ENCODE measurements around the gene CCDC87.

Gene CCDC87

GRCh38 chr11:66570850-66571180 lies 22.0 kb downstream of the CCDC87 start:
- no peak for DNase-seq

- no peak for DNase-seq
Measured at GRCh38 chr11:66570079-66570849, 22.6 kb downstream of the CCDC87 start.

GRCh38 chr11:66569076-66569475 lies 23.8 kb downstream of the CCDC87 start:
- no peak for DNase-seq

- DNase-seq: peak; percentile 73
Measured at GRCh38 chr11:66568124-66568916, 24.5 kb downstream of the CCDC87 start, which contains the start of gene CTSF. Gene CTSF (minus strand): TSS chr11:66568606. CDS start chr11:66568486, 120 bp downstream.

GRCh38 chr11:66567787-66568123 lies 25.1 kb downstream of the CCDC87 start:
- DNase-seq: no peak

GRCh38 chr11:66566221-66566620 lies 26.6 kb downstream of the CCDC87 start:
- DNase-seq: no peak

GRCh38 chr11:66564984-66565383 lies 27.9 kb downstream of the CCDC87 start:
- no peak for DNase-seq

- DNase-seq: no peak
Measured at GRCh38 chr11:66564538-66564937, 28.3 kb downstream of the CCDC87 start.

GRCh38 chr11:66563832-66564231 lies 29.0 kb downstream of the CCDC87 start:
- no peak for DNase-seq

- DNase-seq: no peak
Measured at GRCh38 chr11:66562907-66563583, 29.8 kb downstream of the CCDC87 start.

GRCh38 chr11:66562275-66562674 lies 30.6 kb downstream of the CCDC87 start:
- DNase-seq: no peak

GRCh38 chr11:66561975-66562248 lies 31.0 kb downstream of the CCDC87 start:
- no peak for DNase-seq

GRCh38 chr11:66561178-66561974 lies 31.5 kb downstream of the CCDC87 start:
- no peak for DNase-seq

- no peak for DNase-seq
Measured at GRCh38 chr11:66559866-66560676, 32.8 kb downstream of the CCDC87 start.

- no peak for DNase-seq
Measured at GRCh38 chr11:66559142-66559865, 33.6 kb downstream of the CCDC87 start.

GRCh38 chr11:66557733-66558326 lies 35.0 kb downstream of the CCDC87 start:
- no peak for DNase-seq

GRCh38 chr11:66556086-66556485 lies 36.8 kb downstream of the CCDC87 start:
- no peak for DNase-seq

GRCh38 chr11:66555416-66555815 lies 37.4 kb downstream of the CCDC87 start:
- no peak for DNase-seq

GRCh38 chr11:66554602-66555001 lies 38.3 kb downstream of the CCDC87 start:
- DNase-seq: no peak

- DNase-seq: no peak
Measured at GRCh38 chr11:66550887-66551286, 42.0 kb downstream of the CCDC87 start.

GRCh38 chr11:66549696-66550095 lies 43.2 kb downstream of the CCDC87 start:
- no peak for DNase-seq
